ENCODE data around the gene CAPN9. TPM values are rescaled to one million over a fixed set of nuclear protein-coding genes. Genes with fewer than 3 reads are reported as not detected.

CAPN9 gene
- total RNA-seq, 2 experiments from 2014 or later = not detected

- ATAC-seq = no peak
- no peak for DNase-seq
- ChIA-PET POLR2A (no interaction called here), CTCF (interaction anchor here (0.6 kb wide), 1 partner anchor 334 kb away, joined by 3 read pairs; no protein-coding TSS in a partner anchor)
- Mint-ChIP-seq H3K4me3 (no peak overlapping the region), H3K27me3 (peaks cover 20% of the 10 kb centered on the region), H3K36me3 (ENCODE audit: low read depth) (no peaks in the 10 kb centered on the region), H3K27ac (no peak overlapping the region), H3K9me3 (ENCODE audit: low read depth) (peaks cover 2% of the 10 kb centered on the region), H3K4me1 (no peaks in the 10 kb centered on the region)
- intact Hi-C loops (cut with DNase I, micrococcal nuclease) = no loop called here
Observed at GRCh38 chr1:230739564-230740290, 7.5 kb upstream of the CAPN9 start.

DNA sequence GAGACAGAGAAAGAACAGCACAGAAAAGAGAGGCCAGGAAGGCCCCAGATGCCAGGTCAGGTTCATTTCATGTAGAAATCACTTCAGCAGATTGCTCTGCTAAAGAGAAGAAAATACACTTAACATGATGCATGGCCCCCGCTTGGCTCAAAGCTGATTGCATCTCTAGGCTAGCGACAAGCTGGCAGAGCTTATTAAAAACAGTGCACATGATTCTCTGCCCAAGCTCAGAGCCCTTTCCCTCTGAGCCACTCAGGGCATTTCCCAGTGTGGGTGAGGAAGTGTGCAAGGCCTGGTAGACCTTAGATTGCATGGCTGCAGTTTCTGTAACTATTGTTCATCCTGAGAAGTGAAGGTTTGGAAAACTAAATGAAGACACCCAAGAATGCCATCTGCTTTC lies 3.3 kb upstream of the CAPN9 start:
- intact Hi-C loops (cut with DNase I, micrococcal nuclease) = no loop called here
- H3K36me3 Mint-ChIP-seq (ENCODE audit: low read depth) = no peaks in the 10 kb centered on the region
- DNase-seq (no peak), ATAC-seq (no peak)
- no peaks in the 10 kb centered on the region for H3K4me1 Mint-ChIP-seq
- peaks cover 9% of the 10 kb centered on the region for H3K27me3 Mint-ChIP-seq
- ChIA-PET CTCF (interaction anchor here (0.6 to 1.0 kb wide), 2 partner anchors 42 to 71 kb away, joined by 3 read pairs; no protein-coding TSS in a partner anchor), POLR2A (no interaction called here)
- H3K4me3 Mint-ChIP-seq = no peak overlapping the region
- H3K27ac Mint-ChIP-seq = no peak overlapping the region
- H3K9me3 Mint-ChIP-seq (ENCODE audit: low read depth) = no peaks in the 10 kb centered on the region

GRCh38 chr1:230744382-230744781 lies 2.8 kb upstream of the CAPN9 start:
- CTCF ChIA-PET = interaction anchor here (0.6 kb wide), 1 partner anchor 43 kb away, joined by 3 read pairs; no protein-coding TSS in a partner anchor
- intact Hi-C loops (cut with DNase I, micrococcal nuclease) = no loop called here
- H3K27me3 Mint-ChIP-seq = peaks cover 7% of the 10 kb centered on the region

DNA sequence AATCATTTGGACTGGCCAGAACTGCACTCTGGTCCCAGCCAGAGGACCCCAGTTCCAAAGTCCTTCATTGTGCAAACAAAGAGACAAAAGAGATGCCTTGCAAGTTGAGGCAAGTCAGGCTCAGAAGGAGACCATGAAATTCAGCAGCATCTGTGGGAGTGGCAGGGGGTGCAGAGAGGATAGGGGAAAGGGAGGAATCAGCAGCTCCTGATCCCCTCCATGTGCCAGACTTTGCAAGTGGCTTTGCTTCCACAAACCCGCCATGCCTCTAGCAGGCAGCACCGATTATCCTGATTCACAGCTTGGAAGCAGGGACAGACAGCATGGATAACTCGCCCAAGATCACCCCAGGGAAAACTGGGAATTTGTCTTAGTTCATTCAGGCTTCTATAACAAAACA lies 2.1 kb upstream of the CAPN9 start:
- H3K4me3 Mint-ChIP-seq = no peak overlapping the region
- H3K4me1 Mint-ChIP-seq = no peaks in the 10 kb centered on the region
- intact Hi-C loops (cut with DNase I, micrococcal nuclease) = no loop called here
- peaks cover 5% of the 10 kb centered on the region for H3K27me3 Mint-ChIP-seq
- H3K36me3 Mint-ChIP-seq (ENCODE audit: low read depth) = no peaks in the 10 kb centered on the region
- H3K27ac Mint-ChIP-seq = no peak overlapping the region
- no peak for DNase-seq
- H3K9me3 Mint-ChIP-seq (ENCODE audit: low read depth) = no peaks in the 10 kb centered on the region
- ChIA-PET POLR2A (no interaction called here), CTCF (no interaction called here)
- no peak for ATAC-seq

More at GRCh38 chr1:230744382-230744781, 2.8 kb upstream of the CAPN9 start:
- ATAC-seq = no peak
- POLR2A ChIA-PET = no interaction called here
- Mint-ChIP-seq H3K9me3 (ENCODE audit: low read depth) (no peaks in the 10 kb centered on the region), H3K27ac (no peak overlapping the region), H3K36me3 (ENCODE audit: low read depth) (no peaks in the 10 kb centered on the region), H3K4me3 (no peak overlapping the region), H3K4me1 (no peaks in the 10 kb centered on the region)
- DNase-seq = no peak

- POLR2A ChIA-PET = no interaction called here
- Mint-ChIP-seq H3K9me3 (ENCODE audit: low read depth) (no peaks in the 10 kb centered on the region), H3K36me3 (ENCODE audit: low read depth) (no peaks in the 10 kb centered on the region), H3K4me3 (no peak overlapping the region), H3K4me1 (no peaks in the 10 kb centered on the region), H3K27me3 (peaks cover 2% of the 10 kb centered on the region), H3K27ac (no peak overlapping the region)
- ATAC-seq = no peak
- DNase-seq = no peak
- intact Hi-C loops (cut with DNase I, micrococcal nuclease) = no loop called here
- CTCF ChIA-PET = no interaction called here
Observed at GRCh38 chr1:230746617-230747016, 571 bp upstream of the CAPN9 start.

- no peaks in the 10 kb centered on the region for H3K4me1 Mint-ChIP-seq
- no peaks in the 10 kb centered on the region for H3K36me3 Mint-ChIP-seq (ENCODE audit: low read depth)
- no peak for DNase-seq
- no peak overlapping the region for H3K4me3 Mint-ChIP-seq
- H3K27me3 Mint-ChIP-seq = peaks cover 1% of the 10 kb centered on the region
- no peaks in the 10 kb centered on the region for H3K9me3 Mint-ChIP-seq (ENCODE audit: low read depth)
- POLR2A ChIA-PET = no interaction called here
- intact Hi-C loops (cut with DNase I, micrococcal nuclease) = no loop called here
- CTCF ChIA-PET = no interaction called here
- H3K27ac Mint-ChIP-seq = no peak overlapping the region
- ATAC-seq = no peak
Observed at GRCh38 chr1:230747890-230748800, 957 bp downstream of the CAPN9 start.

GRCh38 chr1:230749150-230749549 lies 2.0 kb downstream of the CAPN9 start:
- H3K27ac Mint-ChIP-seq = no peak overlapping the region
- H3K27me3 Mint-ChIP-seq = no peaks in the 10 kb centered on the region
- DNase-seq (no peak), ATAC-seq (no peak)
- H3K4me3 Mint-ChIP-seq = no peak overlapping the region
- ChIA-PET CTCF (interaction anchor here (0.7 to 1.2 kb wide), 2 partner anchors 9 to 48 kb away, joined by 3 read pairs; no protein-coding TSS in a partner anchor), POLR2A (no interaction called here)
- H3K4me1 Mint-ChIP-seq = peaks cover 7% of the 10 kb centered on the region
- intact Hi-C loops (cut with DNase I, micrococcal nuclease) = no loop called here
- H3K9me3 Mint-ChIP-seq (ENCODE audit: low read depth) = no peaks in the 10 kb centered on the region
- H3K36me3 Mint-ChIP-seq (ENCODE audit: low read depth) = no peaks in the 10 kb centered on the region

DNA sequence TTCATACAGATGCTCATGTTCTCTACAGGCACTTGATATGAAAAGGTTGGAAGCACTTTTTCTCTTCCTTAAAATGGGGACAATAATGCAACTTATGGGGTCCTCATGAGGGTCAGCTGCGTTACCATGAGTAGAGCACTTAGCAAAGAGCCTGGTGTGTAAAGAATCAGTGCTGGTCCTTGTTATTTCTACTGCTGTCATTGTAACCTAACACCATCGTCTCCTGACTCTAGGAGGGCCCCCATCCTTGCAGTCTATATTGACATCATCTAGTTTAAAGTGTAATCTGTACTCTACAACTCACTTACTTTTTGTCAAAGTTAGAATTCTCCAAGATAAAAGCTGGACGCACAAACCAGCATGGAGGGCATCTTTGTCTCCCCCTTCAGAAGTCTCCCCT lies 2.4 kb downstream of the CAPN9 start:
- ATAC-seq = no peak
- POLR2A ChIA-PET = no interaction called here

DNA sequence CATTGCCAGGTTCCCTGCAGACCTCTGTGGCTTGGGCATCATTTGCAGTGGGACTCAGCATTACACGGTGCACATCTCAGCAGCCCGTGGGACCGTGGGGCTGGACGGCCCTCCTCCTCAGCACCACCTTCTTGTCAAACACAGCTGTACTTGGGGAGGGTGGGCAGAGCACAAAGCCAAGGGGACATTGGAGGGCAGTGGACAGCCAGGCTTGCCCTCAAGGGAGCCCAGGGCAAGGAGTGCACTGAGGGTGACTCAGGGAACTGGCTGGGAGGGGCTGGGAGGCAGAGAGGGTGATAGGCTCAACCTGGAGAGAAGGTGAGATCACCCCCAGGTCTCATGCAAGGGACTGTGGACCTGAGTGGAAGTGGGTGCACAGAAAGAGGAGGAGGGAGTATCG lies 3.4 kb downstream of the CAPN9 start:
- Mint-ChIP-seq H3K27me3 (no peaks in the 10 kb centered on the region), H3K36me3 (ENCODE audit: low read depth) (no peaks in the 10 kb centered on the region), H3K4me1 (peaks cover 7% of the 10 kb centered on the region), H3K9me3 (ENCODE audit: low read depth) (no peaks in the 10 kb centered on the region), H3K4me3 (no peak overlapping the region), H3K27ac (no peak overlapping the region)
- intact Hi-C loops (cut with DNase I, micrococcal nuclease) = no loop called here
- POLR2A ChIA-PET = no interaction called here
- CTCF ChIA-PET = no interaction called here
- DNase-seq = no peak
- ATAC-seq = no peak

More for the DNA sequence above, 2.4 kb downstream of the CAPN9 start:
- Mint-ChIP-seq H3K9me3 (ENCODE audit: low read depth) (no peaks in the 10 kb centered on the region), H3K27ac (no peak overlapping the region), H3K4me1 (peaks cover 7% of the 10 kb centered on the region), H3K4me3 (no peak overlapping the region), H3K36me3 (ENCODE audit: low read depth) (no peaks in the 10 kb centered on the region), H3K27me3 (no peaks in the 10 kb centered on the region)
- intact Hi-C loops (cut with DNase I, micrococcal nuclease) = no loop called here
- no peak for DNase-seq
- CTCF ChIA-PET = interaction anchor here (0.7 to 1.2 kb wide), 2 partner anchors 9 to 48 kb away, joined by 3 read pairs; no protein-coding TSS in a partner anchor

GRCh38 chr1:230750986-230751625 lies 3.9 kb downstream of the CAPN9 start:
- H3K9me3 Mint-ChIP-seq (ENCODE audit: low read depth) = no peaks in the 10 kb centered on the region
- CTCF ChIA-PET = no interaction called here
- peaks cover 7% of the 10 kb centered on the region for H3K4me1 Mint-ChIP-seq
- DNase-seq (no peak), ATAC-seq (no peak)
- POLR2A ChIA-PET = no interaction called here
- H3K36me3 Mint-ChIP-seq (ENCODE audit: low read depth) = no peaks in the 10 kb centered on the region
- intact Hi-C loops (cut with DNase I, micrococcal nuclease) = no loop called here
- H3K27ac Mint-ChIP-seq = no peak overlapping the region
- no peak overlapping the region for H3K4me3 Mint-ChIP-seq
- no peaks in the 10 kb centered on the region for H3K27me3 Mint-ChIP-seq

DNA sequence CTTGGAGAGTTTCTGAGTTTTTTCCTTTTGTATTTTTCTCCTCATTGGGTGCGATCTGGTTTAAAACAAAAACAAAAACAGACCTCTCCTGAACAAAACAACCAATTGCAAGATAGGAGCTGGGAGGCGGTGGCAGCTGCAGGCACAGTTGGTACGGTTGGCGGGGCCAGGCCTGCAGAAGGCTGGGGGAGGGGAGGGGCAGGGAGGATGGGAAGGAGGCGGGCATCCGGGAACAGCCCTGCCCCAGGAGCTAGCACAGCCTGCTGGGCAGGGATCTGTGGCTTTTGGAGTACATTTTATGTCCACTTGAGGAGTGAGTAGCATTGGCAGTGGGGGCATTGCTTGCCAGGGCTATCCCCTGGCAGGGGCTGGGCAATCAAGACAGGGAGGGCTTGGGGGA lies 5.2 kb downstream of the CAPN9 start:
- ChIA-PET POLR2A (interaction anchor here (0.6 kb wide), 1 partner anchor 218 kb away, joined by 5 read pairs; no protein-coding TSS in a partner anchor), CTCF (no interaction called here)
- Mint-ChIP-seq H3K27ac (no peak overlapping the region), H3K27me3 (peaks cover 2% of the 10 kb centered on the region), H3K9me3 (ENCODE audit: low read depth) (no peaks in the 10 kb centered on the region), H3K36me3 (ENCODE audit: low read depth) (no peaks in the 10 kb centered on the region), H3K4me3 (no peak overlapping the region), H3K4me1 (peaks cover 7% of the 10 kb centered on the region)
- no peak for DNase-seq
- ATAC-seq = no peak
- intact Hi-C loops (cut with DNase I, micrococcal nuclease) = no loop called here

Data from activated CD4-positive, alpha-beta T cell treated with anti-CD3 and anti-CD28 coated beads for 36 hours (primary cell).